BLaER1 (cell line): ENCODE results near the gene CPN2.

Experiments
- H3K27ac ChIP-seq: shearing (Covaris generic); formaldehyde crosslinking; 2 replicates; pipeline ENCODE4 v1.8.1; 2022
- H3K27me3 ChIP-seq: shearing (Covaris generic); formaldehyde crosslinking; 2 replicates; pipeline ENCODE4 v1.8.1; 2022
- H3K36me3 ChIP-seq: shearing (Covaris generic); formaldehyde crosslinking; 2 replicates; pipeline ENCODE4 v1.8.1; 2022
- H3K4me1 ChIP-seq: shearing (Covaris generic); formaldehyde crosslinking; 2 replicates; pipeline ENCODE4 v1.8.1; 2022
- H3K4me2 ChIP-seq: shearing (Covaris generic); formaldehyde crosslinking; 2 replicates; pipeline ENCODE4 v1.8.1; 2022
- H3K4me3 ChIP-seq: shearing (Covaris generic); formaldehyde crosslinking; 2 replicates; pipeline ENCODE4 v1.8.1; 2022
- H3K9ac ChIP-seq: shearing (Covaris generic); formaldehyde crosslinking; 2 replicates; pipeline ENCODE4 v1.8.1; 2022
- H3K9me3 ChIP-seq: shearing (Covaris generic); formaldehyde crosslinking; 2 replicates; pipeline ENCODE4 v1.8.1; 2022
- H4K20me1 ChIP-seq: shearing (Covaris generic); formaldehyde crosslinking; 2 replicates; pipeline ENCODE4 v1.8.1; 2022
- Cebpa-rat ChIP-seq: shearing (Covaris generic); IDR thresholded peaks from 2 replicates; pipeline ENCODE4 v1.8.1; 2022

Gene CPN2

GRCh38 chr3:194382196-194382891 lies 31.2 kb upstream of the CPN2 start:
- H4K20me1 ChIP-seq = no peaks in the 10 kb centered on the region

GRCh38 chr3:194381460-194381875 lies 30.3 kb upstream of the CPN2 start:
- no peaks in the 10 kb centered on the region for H3K36me3 ChIP-seq
- H3K27me3 ChIP-seq = no peaks in the 10 kb centered on the region
- no peak overlapping the region for H3K4me3 ChIP-seq
- H3K4me1 ChIP-seq = peaks cover 21% of the 10 kb centered on the region
- no peak for TF ChIP-seq Cebpa-rat
- H3K9me3 ChIP-seq = peaks cover 9% of the 10 kb centered on the region
- H3K27ac ChIP-seq = no peak overlapping the region
- no peak overlapping the region for H3K9ac ChIP-seq
- no peak overlapping the region for H3K4me2 ChIP-seq
- H4K20me1 ChIP-seq = no peaks in the 10 kb centered on the region

More at GRCh38 chr3:194382196-194382891, 31.2 kb upstream of the CPN2 start:
- H3K4me1 ChIP-seq = peaks cover 16% of the 10 kb centered on the region
- no peaks in the 10 kb centered on the region for H3K36me3 ChIP-seq
- no peak overlapping the region for H3K9ac ChIP-seq
- H3K27me3 ChIP-seq = no peaks in the 10 kb centered on the region
- H3K9me3 ChIP-seq = peaks cover 14% of the 10 kb centered on the region
- H3K4me3 ChIP-seq = no peak overlapping the region
- H3K4me2 ChIP-seq = peak overlapping the region; percentile 44
- H3K27ac ChIP-seq = 0 out of 2 replicates have a peak overlapping the region, but pooled peaks have one; percentile 12
- TF ChIP-seq Cebpa-rat = no peak

GRCh38 chr3:194380326-194380725 lies 29.2 kb upstream of the CPN2 start:
- no peak overlapping the region for H3K4me2 ChIP-seq
- H3K4me1 ChIP-seq = peaks cover 21% of the 10 kb centered on the region
- no peaks in the 10 kb centered on the region for H3K27me3 ChIP-seq
- no peak overlapping the region for H3K9ac ChIP-seq
- TF ChIP-seq Cebpa-rat = no peak
- H3K27ac ChIP-seq = no peak overlapping the region; the same call in 1 of the 2 replicates
- H3K9me3 ChIP-seq = no peaks in the 10 kb centered on the region; the same call in 1 of the 2 replicates
- H4K20me1 ChIP-seq = no peaks in the 10 kb centered on the region
- H3K4me3 ChIP-seq = no peak overlapping the region
- no peaks in the 10 kb centered on the region for H3K36me3 ChIP-seq

GRCh38 chr3:194379651-194380050 lies 28.5 kb upstream of the CPN2 start:
- H3K27me3 ChIP-seq = no peaks in the 10 kb centered on the region
- no peak overlapping the region for H3K9ac ChIP-seq
- no peak overlapping the region for H3K4me2 ChIP-seq
- no peak for TF ChIP-seq Cebpa-rat
- H3K4me3 ChIP-seq = no peak overlapping the region
- no peaks in the 10 kb centered on the region for H3K9me3 ChIP-seq
- no peaks in the 10 kb centered on the region for H4K20me1 ChIP-seq
- peaks cover 25% of the 10 kb centered on the region for H3K4me1 ChIP-seq
- H3K36me3 ChIP-seq = no peaks in the 10 kb centered on the region
- H3K27ac ChIP-seq = no peak overlapping the region; the same call in 1 of the 2 replicates

GRCh38 chr3:194379231-194379630 lies 28.1 kb upstream of the CPN2 start:
- Histone ChIP-seq H3K36me3 (no peaks in the 10 kb centered on the region), H3K9ac (no peak overlapping the region), H3K4me1 (peaks cover 27% of the 10 kb centered on the region), H3K9me3 (no peaks in the 10 kb centered on the region), H3K4me3 (no peak overlapping the region), H4K20me1 (no peaks in the 10 kb centered on the region), H3K27ac (no peak overlapping the region; the same call in 1 of the 2 replicates), H3K4me2 (no peak overlapping the region), H3K27me3 (no peaks in the 10 kb centered on the region)
- no peak for TF ChIP-seq Cebpa-rat

GRCh38 chr3:194377708-194378107 lies 26.6 kb upstream of the CPN2 start:
- no peak overlapping the region for H3K9ac ChIP-seq
- no peaks in the 10 kb centered on the region for H3K27me3 ChIP-seq
- H3K27ac ChIP-seq = no peak overlapping the region
- H3K4me3 ChIP-seq = no peak overlapping the region
- peaks cover 24% of the 10 kb centered on the region for H3K4me1 ChIP-seq
- no peaks in the 10 kb centered on the region for H4K20me1 ChIP-seq
- no peaks in the 10 kb centered on the region for H3K9me3 ChIP-seq
- TF ChIP-seq Cebpa-rat = no peak
- H3K36me3 ChIP-seq = no peaks in the 10 kb centered on the region
- H3K4me2 ChIP-seq = no peak overlapping the region

GRCh38 chr3:194376241-194376560 lies 25.1 kb upstream of the CPN2 start:
- no peak overlapping the region for H3K4me3 ChIP-seq
- H3K9ac ChIP-seq = no peak overlapping the region
- H3K9me3 ChIP-seq = no peaks in the 10 kb centered on the region
- no peak overlapping the region for H3K4me2 ChIP-seq
- peaks cover 22% of the 10 kb centered on the region; the same call in 1 of the 2 replicates for H3K4me1 ChIP-seq
- no peaks in the 10 kb centered on the region for H4K20me1 ChIP-seq
- H3K36me3 ChIP-seq = no peaks in the 10 kb centered on the region
- H3K27me3 ChIP-seq = no peaks in the 10 kb centered on the region
- no peak for TF ChIP-seq Cebpa-rat
- no peak overlapping the region for H3K27ac ChIP-seq

- no peak overlapping the region for H3K4me3 ChIP-seq
- H3K27me3 ChIP-seq = no peaks in the 10 kb centered on the region
- no peak overlapping the region for H3K27ac ChIP-seq
- TF ChIP-seq Cebpa-rat = no peak
- no peaks in the 10 kb centered on the region for H3K9me3 ChIP-seq
- H3K9ac ChIP-seq = no peak overlapping the region
- no peak overlapping the region for H3K4me2 ChIP-seq
- H4K20me1 ChIP-seq = no peaks in the 10 kb centered on the region
- H3K4me1 ChIP-seq = peaks cover 27% of the 10 kb centered on the region
- H3K36me3 ChIP-seq = no peaks in the 10 kb centered on the region
Observed at GRCh38 chr3:194375473-194376240, 24.5 kb upstream of the CPN2 start.

GRCh38 chr3:194374935-194375334 lies 23.8 kb upstream of the CPN2 start:
- H3K4me1 ChIP-seq = peaks cover 35% of the 10 kb centered on the region
- no peak overlapping the region for H3K4me2 ChIP-seq
- no peaks in the 10 kb centered on the region for H3K36me3 ChIP-seq
- H3K27me3 ChIP-seq = peaks cover under 1% of the 10 kb centered on the region; the same call in 1 of the 2 replicates
- no peak overlapping the region for H3K9ac ChIP-seq
- H3K4me3 ChIP-seq = no peak overlapping the region
- no peak overlapping the region for H3K27ac ChIP-seq
- H4K20me1 ChIP-seq = no peaks in the 10 kb centered on the region
- TF ChIP-seq Cebpa-rat = no peak
- H3K9me3 ChIP-seq = no peaks in the 10 kb centered on the region

GRCh38 chr3:194373899-194374298 lies 22.8 kb upstream of the CPN2 start:
- no peak for TF ChIP-seq Cebpa-rat
- no peak overlapping the region for H3K9ac ChIP-seq
- no peak overlapping the region for H3K4me3 ChIP-seq
- H3K27me3 ChIP-seq = peaks cover 10% of the 10 kb centered on the region; the same call in 1 of the 2 replicates
- H3K9me3 ChIP-seq = no peaks in the 10 kb centered on the region
- no peaks in the 10 kb centered on the region for H3K36me3 ChIP-seq
- peaks cover 45% of the 10 kb centered on the region for H3K4me1 ChIP-seq
- no peak overlapping the region; the same call in 1 of the 2 replicates for H3K4me2 ChIP-seq
- H4K20me1 ChIP-seq = no peaks in the 10 kb centered on the region
- no peak overlapping the region for H3K27ac ChIP-seq
